Activated T-helper 1 cell treated with anti-CD3 and anti-CD28 coated beads, Interleukin-2, amount 50 U/mL, for 16 hours (primary cell): ENCODE results near the gene CNTN6.

Experiments used
- DNase-seq, 2 donors: peaks; one replicate each; pipeline ENCODE4 v3.0.0-alpha.2; 2020; ENCODE audit warnings: low read depth in 1 of 2, low spot score in 1 of 2

The CNTN6 gene

DNA sequence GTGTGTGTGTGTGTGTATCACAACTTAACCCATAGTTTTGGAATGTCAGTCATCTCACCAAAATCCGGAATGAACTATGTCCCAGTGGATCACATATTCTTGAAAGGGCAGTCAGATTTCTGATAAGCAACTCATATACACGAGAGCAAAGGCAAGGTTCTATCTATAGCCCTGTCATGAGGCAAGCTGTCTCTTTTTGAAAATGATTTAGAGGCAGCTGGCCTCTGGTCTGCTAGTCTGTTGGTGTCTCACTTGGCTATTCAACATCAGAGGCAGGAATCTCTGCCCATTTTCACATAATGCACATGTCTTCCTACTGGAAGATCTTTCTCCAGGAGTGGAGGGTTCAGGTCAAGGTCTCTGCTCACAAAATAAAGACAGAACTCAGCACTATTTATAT lies 79.8 kb downstream of the CNTN6 start:
- no peak for DNase-seq

DNA sequence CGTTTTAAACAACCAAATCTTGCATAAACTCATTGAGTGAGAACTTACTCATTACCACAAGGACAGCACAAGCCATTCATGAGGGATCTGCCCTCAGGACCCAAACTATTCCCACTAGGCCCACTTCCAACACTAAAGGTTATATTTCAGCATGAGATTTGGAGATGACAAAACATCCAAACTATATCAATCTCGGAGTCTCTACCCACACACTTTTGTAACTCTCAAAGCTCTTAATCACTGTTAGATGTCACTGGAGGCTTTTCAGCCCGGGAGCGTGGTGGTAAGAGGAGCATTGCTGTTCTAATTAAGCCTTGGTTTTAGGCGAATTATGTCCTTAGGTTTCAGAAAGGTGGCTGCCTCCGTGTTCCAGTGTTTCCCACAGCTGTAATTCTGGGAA lies 86.3 kb downstream of the CNTN6 start:
- no peak for DNase-seq

DNA sequence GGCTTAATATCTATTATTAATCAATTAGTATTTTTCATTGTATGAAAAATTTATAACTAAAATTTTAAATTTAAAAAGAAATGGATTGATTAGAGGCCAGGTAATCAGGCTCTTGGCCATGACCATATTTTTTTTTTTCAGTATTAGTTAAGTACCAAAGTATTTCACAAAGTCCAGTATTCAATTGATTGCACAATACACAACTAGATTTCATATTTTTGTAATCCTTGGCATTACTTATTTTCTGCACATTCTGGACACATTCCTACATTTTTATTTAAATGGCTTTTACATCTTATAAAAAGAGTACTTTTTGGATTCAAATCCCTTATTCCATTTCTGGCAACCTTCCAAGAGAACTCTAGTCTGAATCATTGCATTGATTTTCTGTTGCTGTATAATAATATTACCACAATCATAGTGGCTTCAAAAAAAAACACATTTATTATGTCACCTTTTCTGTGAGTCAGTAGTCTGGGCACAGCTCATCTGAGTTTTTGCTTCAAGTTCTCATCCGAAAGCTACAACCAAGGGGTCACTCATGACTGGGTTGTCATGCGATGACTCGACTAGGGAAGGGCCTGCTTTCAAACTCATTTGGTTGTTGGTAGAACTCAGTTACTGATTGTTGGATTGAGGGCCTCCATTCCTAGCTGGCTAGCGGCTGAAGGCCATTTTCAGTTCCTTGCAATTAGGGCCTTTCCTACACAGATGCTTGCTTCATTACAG lies 90.7 kb downstream of the CNTN6 start:
- no peak for DNase-seq

DNA sequence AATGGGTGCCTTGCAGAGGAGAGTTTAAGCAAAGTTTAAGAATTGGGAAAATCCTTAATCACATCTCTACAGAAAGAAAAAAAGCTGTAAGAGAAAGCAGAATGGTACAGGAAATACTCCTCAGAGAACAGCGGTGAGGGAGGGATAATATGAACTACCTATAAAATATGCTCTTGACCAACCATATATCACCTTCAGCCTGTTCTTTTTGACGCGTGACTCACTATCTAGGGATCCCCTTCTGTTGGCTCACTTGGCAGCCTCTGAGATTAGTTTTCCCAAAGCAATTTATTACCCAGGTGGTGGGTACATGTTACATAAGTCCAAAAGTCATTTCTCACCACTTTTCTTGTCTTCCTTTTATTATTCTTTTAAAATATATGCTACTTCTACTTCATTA lies 97.7 kb downstream of the CNTN6 start:
- DNase-seq: no peak

DNA sequence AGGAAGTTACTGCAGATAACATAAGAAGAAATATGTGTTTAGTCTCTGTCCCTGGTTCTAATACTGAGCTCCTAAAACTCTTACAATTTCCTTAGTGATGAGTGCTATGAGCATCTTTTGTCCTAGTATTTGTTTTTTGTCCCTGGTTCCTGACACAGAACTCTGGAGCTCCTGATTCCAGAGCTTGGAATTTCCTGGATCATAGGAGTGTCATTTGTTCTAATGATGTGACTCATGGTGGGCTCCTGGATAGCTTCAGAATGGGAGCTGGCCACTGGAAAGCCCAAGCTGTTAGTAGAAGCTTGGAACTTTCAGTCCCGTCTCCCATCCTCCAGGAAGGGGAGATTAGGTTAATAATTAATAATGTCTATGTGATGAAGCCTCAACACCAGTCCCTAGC lies 98.2 kb downstream of the CNTN6 start:
- DNase-seq: no peak

DNA sequence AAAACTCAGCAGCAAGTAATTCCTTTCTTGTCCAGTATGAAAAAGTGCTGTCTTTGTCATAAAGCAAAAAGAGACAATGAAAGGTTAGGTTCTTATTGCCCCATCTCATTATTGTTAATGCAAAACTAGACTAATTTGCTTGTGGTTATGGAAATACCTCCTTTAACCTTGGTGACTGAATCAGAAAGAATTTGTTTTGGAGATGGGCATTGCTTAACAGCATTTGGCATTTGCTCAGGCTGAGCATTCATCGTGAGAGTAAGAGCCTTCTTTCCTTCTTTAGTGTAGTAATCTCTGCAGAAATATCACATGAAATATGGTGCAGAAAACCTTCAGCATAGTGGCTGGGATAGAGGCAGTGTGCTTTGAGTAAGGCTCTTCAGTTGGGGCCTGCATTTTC lies 103.1 kb downstream of the CNTN6 start:
- DNase-seq: no peak

DNA sequence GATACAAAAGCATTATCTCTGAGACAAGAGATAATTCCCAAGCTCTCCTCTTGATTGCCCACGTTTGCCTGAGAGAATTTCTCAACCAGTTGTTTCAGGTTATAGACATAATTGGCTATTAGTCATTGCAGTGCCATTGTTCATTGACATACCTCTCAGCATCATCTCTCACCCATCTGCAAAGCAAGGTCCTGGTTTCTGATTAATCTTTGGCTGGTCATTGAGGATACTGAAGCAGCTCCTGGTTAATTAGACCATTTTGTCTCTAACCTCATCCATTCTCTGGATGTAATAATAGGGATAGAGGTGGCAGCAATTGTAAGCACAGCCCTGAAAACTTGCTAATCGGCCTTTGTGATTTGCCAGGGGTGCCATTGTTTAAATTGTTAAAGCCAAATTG lies 104.2 kb downstream of the CNTN6 start:
- no peak for DNase-seq

DNA sequence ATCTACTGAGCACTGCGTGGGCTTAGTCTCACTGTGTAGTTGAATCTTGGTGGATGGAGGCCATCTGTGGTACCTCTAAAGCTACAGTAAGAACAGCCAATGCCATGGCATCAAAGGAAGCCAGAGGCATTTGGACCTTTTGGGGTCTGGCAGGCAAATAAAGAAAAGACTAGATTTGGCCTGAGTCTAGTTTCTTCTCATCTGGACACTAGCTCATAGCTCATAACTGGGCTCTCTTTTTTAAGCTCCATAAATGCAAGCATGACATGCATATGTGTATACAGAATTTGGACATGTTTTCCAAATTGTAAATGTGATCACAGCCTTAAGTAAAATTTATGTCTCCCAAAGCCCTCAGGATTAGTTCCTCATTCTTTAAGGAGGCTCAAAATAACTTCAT lies 107.5 kb downstream of the CNTN6 start:
- no peak for DNase-seq

DNA sequence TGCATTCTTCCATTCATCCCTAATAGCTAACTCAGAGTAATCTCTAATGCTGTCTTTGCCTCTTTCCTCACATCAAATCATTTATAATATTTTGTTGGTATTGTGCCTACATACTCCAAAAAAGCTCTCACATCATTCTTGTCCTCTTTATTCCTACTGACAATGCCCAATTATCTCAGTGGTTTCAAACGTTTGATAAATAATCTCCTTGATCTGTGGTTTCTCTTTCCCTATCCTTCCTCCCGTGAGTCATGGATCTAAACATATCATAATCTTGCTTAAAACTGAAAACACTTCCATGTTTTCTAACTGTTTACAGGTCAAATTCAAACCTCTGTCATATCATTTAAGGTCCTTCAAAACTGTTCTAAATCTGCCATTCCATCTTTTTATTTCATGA lies 115.1 kb downstream of the CNTN6 start:
- no peak for DNase-seq

DNA sequence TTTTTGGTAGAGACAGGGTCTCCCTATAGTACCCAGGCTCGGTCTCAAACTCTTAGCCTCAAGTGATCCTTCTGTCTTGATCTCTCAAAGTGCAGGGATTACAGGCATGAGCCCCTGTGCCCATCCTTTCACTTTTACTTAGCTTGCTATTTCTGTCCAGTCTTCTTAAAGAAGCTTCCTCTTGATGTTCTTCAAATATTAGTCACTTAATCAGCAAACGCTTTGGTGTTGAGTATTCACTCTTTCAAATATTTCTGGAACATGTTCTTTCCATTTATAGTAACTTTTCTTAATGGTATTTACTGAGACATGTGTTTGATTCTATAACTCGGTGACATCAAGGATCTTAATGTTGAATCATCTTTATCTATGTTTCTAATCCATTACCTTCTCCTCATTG lies 122.1 kb downstream of the CNTN6 start:
- DNase-seq: no peak

DNA sequence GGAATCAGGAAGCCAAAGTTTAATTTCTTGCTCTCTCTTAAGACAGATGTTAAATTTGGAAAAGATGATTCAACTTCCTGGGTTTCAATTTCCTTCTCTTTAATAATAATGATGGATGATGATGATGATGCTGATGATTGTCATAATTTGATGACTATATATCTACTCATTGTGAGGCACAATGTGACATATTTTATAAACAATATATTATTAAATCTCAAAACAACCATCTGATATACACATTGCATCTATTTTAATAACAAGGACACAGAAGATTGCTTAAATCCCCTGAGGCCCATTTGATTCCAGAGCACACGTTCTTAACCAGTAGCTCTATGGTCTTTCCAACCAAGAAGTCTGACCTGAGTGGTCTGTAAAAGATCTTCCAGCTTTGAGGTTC lies 124.0 kb downstream of the CNTN6 start:
- DNase-seq: no peak

DNA sequence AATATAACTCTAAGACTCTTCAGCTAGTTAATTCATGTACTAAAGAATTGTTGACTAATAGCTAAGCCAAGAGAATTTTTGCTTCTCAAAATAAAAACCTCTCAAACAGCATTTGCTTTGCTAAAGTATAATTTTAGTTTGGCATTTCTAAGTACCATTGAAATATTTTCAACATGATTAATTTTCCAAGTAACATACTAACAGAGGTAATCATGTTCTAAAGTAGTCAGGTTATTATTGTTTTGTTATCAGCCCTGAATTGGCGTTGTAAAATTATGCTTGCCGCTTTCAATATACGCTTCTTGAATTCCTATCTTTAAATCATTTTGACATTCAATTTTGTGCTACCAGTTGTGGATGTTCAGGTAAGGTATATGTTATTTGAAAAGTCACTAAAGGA lies 134.3 kb downstream of the CNTN6 start:
- no peak for DNase-seq

DNA sequence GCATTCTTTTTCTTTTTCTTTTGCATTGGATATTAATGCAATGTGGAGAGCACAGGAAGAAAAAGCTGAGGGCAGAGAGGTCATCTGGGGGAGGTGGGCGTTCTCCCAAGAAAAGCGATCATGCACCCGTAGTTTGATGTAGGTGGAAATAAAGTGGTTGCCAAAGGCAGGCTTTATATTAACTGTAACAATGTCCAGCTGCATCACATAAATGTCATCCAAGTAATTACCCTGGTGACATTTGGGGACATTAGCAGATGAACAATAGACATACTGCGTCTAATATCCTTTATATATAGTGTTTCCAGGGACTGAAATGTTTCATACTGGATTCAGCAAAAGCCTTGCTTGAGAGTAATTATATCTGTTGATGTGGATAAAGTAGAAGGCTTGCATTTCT lies 135.5 kb downstream of the CNTN6 start:
- DNase-seq: no peak

DNA sequence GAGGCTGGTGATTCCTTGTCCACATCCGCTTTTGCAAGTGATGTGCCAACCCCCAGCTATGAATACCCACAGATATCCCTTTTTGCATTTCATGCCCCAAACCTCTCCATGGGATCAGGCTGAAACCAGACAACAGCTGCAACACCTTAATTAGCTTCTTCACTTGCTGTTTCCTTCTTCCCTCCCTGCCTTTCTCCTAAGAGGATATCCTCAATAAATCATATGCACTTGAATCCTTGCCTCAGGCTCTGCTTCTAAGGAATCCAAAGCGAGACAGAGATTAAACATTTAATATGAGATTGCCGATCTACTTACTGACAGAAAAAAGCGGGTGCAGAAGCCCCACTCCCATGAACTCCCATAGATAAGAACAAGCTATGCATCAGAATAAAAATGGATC lies 138.1 kb downstream of the CNTN6 start:
- DNase-seq: no peak

DNA sequence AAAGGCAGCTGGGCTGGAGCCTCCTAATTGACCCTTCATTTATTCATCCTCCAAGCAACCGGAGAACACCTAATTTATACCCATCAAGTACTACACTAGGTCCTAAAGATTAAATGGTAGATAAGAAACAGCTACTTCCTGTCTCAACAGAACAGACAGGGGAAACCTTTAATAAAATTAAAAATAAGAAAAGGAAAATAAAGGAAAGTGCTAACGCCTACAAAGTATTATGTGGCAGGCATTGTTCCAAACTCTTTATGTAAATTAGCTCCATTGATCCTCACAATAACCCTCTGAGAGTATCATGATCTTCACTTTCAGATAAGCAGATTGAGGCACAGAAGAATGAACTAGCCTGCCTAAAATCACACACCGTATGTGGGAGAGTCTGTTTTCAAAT lies 139.5 kb downstream of the CNTN6 start:
- DNase-seq: no peak

DNA sequence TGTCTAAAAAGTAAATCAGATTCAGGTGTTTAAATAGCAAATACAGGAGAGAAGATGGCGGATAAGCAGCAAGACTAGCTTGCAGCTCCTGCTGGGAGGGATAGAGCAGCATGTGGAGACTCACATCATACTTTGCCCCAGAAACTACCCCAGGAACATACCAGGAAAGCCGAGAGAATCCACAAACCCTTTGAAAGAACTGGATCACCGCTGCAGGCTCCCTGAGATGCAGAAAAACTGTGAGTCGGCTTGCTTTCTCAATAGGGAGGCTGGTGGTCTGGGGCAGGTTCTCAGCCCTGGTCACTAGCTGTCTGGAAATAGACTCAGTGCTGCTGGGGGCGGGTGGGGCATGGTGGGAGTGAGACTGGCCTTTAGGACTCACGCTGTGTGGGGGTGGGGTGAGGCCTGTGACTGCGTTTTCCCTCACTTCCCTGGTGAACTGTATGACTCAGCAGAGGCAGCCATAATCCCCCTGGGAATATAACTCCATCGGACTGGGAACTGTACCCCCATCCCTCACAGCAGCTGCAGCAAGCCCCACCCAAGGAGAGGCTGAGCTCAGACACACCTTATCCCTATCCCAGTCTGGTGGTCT lies 142.8 kb downstream of the CNTN6 start:
- no peak for DNase-seq

DNA sequence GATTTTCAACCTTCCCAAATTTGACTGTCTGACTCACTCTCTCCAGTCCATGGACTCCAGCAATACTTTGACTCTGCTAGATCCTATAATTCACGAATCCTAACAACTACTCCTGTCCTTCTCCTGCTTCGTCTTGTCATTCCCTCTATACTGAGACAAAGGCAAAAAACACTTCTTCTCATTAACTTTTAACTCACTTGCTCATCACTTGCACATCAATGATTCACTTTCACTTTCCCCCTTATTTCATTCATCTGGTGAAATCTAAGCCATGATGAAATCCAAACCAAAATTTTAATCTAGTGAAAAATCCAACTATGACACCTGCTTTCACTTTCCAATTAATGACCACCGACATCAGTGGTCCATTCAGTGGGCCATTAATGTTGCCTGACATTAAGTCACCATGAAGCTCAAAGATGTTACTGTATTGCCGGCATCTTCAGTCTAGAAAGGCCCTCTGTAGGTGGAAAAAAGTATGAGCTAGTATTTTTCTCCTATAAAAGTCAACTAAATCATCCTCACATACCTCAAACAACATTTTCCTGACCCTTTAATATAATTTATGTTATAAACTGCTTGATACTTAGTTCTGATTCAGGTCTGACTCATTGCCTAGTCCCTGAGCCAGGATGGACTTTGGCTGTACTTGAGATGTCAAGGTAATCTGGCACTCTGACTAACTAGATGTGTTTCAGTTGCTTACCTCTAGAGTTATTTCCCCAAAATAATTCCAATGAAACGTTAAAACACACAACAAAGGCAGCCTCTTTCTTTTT lies 158.6 kb downstream of the CNTN6 start:
- DNase-seq: no peak

DNA sequence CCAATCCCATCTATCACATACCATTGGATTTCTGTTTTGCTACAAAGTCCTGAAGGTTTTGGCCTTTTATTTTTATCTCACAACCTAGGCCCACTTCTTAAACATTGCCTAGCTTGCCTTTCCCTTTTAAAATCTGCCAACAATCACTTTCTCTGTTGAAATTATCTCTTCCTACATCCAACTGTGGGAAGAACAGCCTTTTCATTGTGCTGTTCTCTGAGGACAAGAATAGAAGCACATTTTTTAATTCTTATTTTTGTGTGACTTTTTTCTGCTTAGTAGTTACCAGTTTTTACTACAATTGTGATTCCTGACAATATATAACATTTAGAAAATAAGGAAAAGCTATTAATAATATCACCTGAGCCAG lies 159.2 kb downstream of the CNTN6 start:
- DNase-seq: no peak

DNA sequence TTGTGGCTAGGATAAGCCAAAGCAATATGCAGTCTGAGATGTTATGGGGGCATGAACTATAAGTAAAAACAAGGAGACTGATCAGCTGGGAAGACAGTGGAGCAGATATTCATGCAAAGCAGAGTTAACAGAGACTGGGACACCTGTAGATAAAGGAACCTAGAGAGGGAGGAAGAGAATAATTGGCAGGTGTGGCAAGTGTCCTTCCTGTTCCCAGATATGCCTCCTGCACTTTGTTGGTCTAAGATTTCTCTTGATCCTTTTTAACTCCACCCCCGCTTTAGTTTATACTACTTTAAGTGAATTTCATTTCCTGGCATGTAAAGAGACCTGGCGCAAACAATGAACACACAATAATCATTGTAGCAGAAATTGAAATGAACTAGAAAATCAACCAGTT lies 169.4 kb downstream of the CNTN6 start:
- no peak for DNase-seq

DNA sequence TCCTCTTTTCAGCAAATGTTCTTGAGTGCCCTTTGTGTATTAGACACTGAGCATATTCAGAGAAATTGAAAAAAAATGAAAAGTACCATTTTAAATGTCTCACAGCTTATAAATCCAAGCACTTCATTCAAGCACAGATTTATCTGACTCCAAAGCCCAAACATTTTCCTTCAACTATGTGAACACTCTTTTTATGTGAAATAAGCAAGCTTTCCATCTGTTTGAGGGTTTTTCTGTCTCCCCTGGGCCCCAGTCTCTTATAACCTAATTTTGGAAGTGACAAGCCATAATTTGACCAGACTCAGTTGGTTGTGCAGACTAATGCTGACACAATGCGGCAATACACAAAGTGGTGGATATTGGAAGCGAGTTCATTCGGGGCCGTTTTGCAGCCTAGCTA lies 170.3 kb downstream of the CNTN6 start:
- DNase-seq: no peak

DNA sequence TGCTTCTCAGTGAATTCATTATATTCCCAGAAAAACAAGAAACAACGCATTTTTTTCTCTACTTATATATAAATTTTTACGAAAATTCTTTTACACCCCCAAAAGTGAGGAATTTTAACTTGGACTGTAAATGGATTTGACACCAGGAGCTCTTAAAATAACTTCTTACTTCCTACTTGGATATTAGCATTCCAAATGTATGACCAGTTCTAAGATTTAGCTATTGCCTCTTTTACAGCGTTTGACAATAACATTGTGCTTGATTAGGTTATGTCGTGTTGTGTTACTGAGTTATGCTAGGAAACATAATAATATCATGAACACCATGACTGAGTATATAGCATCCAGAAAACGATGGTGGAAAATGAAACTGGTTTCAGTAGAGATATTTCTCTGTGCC lies 177.0 kb downstream of the CNTN6 start:
- no peak for DNase-seq

DNA sequence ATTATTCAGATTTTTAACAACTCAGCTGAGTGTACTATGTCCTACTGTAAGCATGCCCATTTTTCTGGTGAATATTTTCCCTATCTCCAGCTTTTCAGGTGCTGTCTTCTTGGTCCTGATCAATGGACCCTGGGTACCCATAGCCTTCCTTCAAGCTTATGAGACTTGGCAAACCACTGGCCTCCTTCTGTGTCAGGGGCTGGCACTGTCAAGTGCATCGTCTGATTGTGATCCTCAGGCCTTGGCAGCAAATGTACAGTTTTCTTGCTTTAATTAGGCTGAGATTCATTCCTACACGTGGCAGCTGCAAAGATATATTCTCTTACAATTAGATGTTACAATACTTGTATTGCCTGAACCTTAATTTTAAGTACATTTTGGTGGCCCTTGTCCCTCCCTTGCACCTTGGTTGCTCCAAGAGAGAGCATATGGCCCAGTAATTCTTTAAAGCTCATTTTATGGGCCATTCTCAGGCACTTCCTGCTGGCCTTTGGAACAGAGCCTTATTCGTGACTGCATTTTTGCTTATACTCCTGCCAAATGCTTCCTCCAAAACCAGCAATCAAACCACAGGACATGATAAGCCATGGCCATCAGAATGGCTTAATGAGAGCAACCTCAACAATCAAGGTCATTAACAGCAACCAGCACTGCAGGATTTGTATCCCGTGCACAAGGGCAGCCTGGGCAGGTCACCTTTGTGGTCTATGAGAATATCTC lies 179.9 kb downstream of the CNTN6 start:
- no peak for DNase-seq
